ENCODE data around the gene OR2T2.
"Not testable (repeated sequence)": the region's sequence is repeated elsewhere in the genome, so short reads cannot be mapped to it uniquely, and the experiment has no call there.

OR2T2 gene

GRCh38 chr1:248434913-248435312 lies 10.5 kb upstream of the OR2T2 start:
- not testable (repeated sequence) for H3K4me3 ChIP-seq (ENCODE audit: low read depth, low read length)

DNA sequence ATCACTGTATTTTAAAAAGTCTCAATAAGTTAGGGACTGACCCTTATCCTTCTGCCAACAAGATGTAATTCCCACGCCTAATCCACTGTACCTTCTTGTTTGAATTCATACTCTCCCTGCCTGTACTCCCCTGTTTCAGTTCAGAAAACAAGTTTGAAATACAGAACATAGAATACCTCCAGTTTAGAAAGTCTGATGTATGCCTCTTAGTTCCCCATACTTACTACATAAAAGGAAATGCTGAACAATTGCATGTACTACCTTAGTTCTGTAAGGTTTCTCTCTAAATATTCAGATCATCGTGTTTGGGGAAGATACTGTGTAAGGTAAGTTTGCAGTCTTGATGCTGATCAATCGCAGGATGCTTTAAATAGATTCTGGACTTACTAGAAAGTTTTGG lies 9.1 kb upstream of the OR2T2 start:
- H3K4me3 ChIP-seq (ENCODE audit: low read depth, low read length): not testable (repeated sequence)

GRCh38 chr1:248438668-248439067 lies 6.8 kb upstream of the OR2T2 start:
- H3K4me3 ChIP-seq (ENCODE audit: low read depth, low read length): not testable (repeated sequence)

GRCh38 chr1:248439283-248439682 lies 6.2 kb upstream of the OR2T2 start:
- H3K4me3 ChIP-seq (ENCODE audit: low read depth, low read length): not testable (repeated sequence)

DNA sequence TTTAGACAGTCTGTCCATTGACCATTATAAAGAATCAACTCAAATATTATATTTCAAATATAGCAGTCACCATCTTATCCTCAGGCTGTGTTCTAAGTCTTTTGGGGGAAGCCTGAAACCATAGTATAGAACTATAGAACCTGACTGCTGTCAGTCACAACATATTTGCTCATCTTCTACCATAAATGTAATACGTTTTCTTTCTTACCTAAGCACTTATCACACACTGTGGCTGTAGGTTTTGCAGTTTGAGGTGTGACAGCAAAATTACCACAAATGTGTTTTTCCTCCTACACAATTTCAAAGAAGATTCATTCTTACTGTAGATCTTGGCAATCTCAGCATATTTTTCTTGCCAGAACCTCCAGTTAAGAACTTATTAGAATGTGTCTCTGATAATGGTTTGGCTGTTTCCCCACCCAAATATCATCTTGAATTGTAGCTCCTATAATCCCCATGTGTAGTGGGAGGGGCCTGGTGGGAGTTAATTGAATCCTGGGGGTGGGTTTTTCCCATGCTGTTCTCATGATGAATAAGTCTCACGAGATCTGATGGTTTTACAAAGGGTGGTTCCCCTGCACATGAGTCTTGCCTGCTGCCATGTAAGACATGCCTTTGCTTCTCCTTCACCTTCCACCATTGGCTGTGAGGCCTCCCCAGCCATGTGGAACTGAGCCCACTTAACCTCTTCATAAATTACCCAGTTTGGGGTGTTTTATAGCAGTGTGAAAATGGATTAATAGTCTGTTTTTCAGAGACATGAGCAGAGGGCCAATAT lies 2.7 kb upstream of the OR2T2 start:
- not testable (repeated sequence) for H3K4me3 ChIP-seq (ENCODE audit: low read depth, low read length)

DNA sequence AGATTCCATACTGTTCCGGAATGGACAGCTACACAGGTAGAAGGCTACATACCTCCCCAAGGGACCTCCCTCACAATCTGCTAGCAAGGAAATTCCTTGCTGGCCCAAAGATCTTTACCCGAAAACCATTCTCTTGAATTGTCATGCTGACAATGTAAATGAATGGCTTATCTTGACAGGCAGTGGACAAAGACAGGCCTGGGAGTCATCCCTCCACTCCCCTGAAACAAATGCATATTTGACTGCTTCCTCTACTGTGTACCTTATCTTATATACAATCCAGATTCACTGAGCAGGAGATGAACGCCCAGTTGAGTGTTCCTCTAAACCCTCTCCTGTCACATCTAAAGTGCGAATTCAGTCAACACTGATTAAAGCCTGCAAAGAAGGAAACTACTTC lies 834 bp upstream of the OR2T2 start:
- not testable (repeated sequence) for H3K4me3 ChIP-seq (ENCODE audit: low read depth, low read length)

- H3K4me3 ChIP-seq (ENCODE audit: low read depth, low read length): not testable (repeated sequence)
These were observed 3.1 kb downstream of the OR2T2 start for GRCh38 chr1:248448409-248449074.

DNA sequence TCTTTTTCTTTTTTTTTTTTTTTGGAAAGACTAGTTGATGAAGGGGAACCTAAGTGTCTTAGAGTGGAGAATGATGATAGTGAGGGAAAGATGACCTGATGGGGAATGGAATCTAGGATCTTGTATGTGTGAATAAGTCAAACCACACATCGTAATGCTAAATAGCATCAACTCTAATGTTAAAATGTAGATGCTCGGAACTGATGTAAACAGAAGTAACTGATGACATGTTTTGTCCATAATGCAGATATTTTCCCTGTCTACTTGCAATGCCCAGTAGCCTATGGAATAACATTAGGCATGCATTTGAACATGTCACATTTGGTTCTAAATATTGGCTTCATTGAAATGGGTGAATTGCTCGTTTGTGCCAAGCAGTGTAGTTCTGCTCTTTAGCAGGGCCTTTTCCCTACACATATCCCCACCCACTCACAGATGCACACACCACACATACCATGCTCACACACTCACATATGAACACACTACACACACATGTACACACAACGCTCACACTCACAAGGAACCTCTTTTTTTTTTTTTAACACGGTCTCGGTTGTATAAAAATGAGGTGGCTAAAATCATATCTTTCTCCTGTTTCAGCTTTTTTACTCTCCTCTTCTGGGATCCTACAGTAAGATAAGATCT lies 4.5 kb downstream of the OR2T2 start:
- not testable (repeated sequence) for H3K4me3 ChIP-seq (ENCODE audit: low read depth, low read length)

GRCh38 chr1:248450466-248451145 lies 5.2 kb downstream of the OR2T2 start:
- H3K4me3 ChIP-seq (ENCODE audit: low read depth, low read length): not testable (repeated sequence)

DNA sequence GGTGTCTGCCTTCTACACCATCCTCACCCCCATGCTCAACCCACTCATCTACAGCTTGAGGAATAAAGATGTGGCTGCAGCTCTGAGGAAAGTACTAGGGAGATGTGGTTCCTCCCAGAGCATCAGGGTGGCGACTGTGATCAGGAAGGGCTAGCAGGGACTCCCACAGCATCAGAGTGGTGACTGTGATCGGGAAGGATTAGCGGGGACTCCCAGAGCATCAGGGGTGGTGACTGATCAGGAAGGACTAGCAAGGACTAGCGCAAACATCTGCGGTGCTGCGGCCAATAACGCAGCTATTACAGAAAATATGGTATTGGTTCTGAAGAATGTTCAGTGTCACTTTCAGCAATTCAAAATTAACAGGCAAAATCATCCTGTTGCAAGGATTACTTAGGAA lies 8.2 kb downstream of the OR2T2 start:
- H3K4me3 ChIP-seq (ENCODE audit: low read depth, low read length): not testable (repeated sequence)

DNA sequence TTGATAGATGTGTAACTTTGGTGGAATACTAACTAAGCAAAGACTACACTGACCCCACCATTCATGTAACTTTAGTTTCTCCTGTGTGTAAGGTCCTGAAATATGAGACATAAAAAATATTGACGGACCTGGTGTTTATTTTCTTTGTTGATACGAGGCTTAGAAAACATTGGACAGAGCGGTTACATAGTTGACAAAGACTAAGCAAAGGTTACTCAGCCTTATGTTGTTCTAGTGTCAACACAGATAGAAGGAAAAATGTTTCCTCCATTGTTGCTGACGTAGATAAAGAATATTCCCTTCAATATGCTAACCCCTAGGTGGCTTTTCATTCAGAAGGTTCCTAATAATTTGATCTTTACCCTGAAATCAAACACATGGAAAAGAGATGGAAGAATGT lies 9.6 kb downstream of the OR2T2 start:
- H3K4me3 ChIP-seq (ENCODE audit: low read depth, low read length): not testable (repeated sequence)

- H3K4me3 ChIP-seq (ENCODE audit: low read depth, low read length): not testable (repeated sequence)
These were observed 11.2 kb downstream of the OR2T2 start for GRCh38 chr1:248456635-248457034.

DNA sequence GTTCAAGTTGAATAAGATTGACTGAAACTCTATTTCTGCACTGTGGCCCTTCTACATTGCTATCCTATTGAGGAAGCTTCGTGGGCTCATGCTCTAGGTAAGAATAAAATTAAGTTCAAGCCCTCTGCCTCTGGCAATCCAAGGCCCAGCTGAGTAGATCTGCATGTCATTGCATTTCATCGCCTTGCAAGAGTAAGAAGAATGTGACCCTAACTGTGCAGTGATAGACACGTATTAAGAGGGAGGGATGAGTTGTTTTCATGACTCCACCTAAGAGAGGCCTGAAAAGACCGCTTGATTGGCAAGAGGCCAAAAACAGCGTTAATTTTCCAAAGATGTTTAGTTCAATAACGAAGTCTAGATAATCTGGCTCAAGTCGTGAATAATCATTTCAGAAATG lies 13.7 kb downstream of the OR2T2 start:
- not testable (repeated sequence) for H3K4me3 ChIP-seq (ENCODE audit: low read depth, low read length)

DNA sequence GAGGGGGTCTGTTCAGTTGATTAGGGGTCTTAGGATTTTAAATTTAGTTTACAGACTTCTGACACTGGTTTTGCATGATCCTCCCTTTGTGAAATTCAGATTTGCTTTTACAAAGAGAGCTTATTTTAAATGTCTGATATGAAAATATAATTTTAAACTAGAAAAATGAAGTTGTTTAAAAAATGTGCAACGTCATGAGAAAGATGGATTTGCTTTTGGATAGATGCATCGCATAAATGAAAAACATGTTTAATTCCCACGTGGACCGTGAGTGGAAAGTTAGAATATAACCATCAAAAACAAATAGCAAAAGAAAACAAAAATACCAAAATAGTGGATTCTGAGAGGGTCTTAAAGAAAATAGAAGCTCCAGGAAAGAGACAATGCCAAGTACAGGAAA lies 25.7 kb downstream of the OR2T2 start:
- H3K4me3 ChIP-seq (ENCODE audit: low read depth, low read length): no peak overlapping the region
- TF ChIP-seq CTCF (IDR thresholded peaks at IDR 0.05; ENCODE audit: low read depth, low read length): no peak

GRCh38 chr1:248472111-248472510 lies 26.7 kb downstream of the OR2T2 start:
- H3K4me3 ChIP-seq (ENCODE audit: low read depth, low read length): not testable (repeated sequence)

GRCh38 chr1:248473051-248473450 lies 27.6 kb downstream of the OR2T2 start, which contains the start of gene OR2T3:
TSS of gene OR2T3 (plus strand) at chr1:248473351. CDS start at chr1:248473351, 0 bp downstream.
- H3K4me3 ChIP-seq (ENCODE audit: low read depth, low read length): not testable (repeated sequence)

- not testable (repeated sequence) for H3K4me3 ChIP-seq (ENCODE audit: low read depth, low read length)
These were observed 30.2 kb downstream of the OR2T2 start for GRCh38 chr1:248475660-248476059.

DNA sequence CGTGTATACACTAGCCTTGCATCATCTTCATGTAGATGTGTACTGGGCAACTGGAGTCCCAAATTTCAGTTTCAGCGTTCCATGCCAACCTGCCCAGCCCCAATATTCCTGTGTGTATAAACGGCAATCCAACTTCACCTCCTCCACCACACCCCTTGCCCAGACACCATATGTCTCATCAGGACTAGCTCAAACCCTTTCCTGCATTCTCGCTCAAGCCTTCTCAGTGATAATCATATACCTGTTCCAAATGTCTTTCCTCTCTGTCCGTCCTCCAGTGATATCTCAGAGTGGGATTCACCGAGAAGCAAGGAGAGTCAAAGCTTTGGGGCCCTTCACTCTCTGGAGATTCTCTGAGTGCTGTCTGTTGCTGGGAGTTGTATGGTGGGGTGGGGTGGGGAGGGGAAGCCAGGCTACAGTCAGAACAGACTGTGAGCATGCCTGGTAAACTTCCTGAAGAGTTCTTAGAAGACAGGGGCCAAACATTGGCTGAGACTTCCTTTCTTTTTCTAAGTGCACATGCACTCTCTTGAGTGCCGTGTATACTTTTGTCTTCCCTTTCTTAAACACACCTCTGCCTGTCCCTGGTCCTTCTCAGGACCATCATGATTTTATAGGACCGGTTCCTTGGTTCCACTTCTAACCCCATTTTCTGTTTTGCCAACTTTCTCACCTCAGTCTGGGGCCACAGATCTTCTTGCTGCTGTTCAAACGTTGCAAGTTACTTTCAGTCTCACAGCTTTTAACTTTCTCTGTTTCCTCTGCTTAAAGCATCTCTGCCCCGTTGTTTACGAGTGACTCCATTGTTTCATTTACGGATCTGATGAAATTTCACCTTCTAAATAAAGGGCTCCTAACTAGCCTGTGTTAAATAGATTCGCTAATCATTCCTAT lies 36.5 kb downstream of the OR2T2 start:
- H3K4me3 ChIP-seq (ENCODE audit: low read depth, low read length): not testable (repeated sequence)

- not testable (repeated sequence) for H3K4me3 ChIP-seq (ENCODE audit: low read depth, low read length)
These were observed 42.9 kb downstream of the OR2T2 start, which contains the start of gene OR2T5 for GRCh38 chr1:248488289-248488688. TSS of gene OR2T5 (plus strand) at chr1:248488589. CDS start at chr1:248488589, 0 bp downstream.
